HCT116 (cell line): ENCODE measurements around the gene ZSCAN1. TPM values are rescaled to one million over a fixed set of nuclear protein-coding genes. Genes with fewer than 3 reads are reported as not detected.

Source experiments
- ATAC-seq: fragments of 200-7000 bp; cut with Tn5 transposase; 2 replicates; pipeline ENCODE4 v1.9.1; 2020; ENCODE audit warnings: mild to moderate bottlenecking, moderate library complexity
- BruUV-seq: library from RNA; stranded (reverse); fragments of 400-500 nt; replicated peaks from 2 replicates; lab custom pipeline; 2021; lab: Mats Ljungman, UMichigan
- CTCF ChIA-PET: fragments of 300-600 bp; sonication (Branson Sonifier 250); formaldehyde crosslinking; loops from one replicate; lab custom pipeline; 2021; ENCODE audit warnings: antibody characterized with exemption; lab: Charles Lee
- POLR2A ChIA-PET: fragments of 300-600, 350-600 bp; sonication (Branson Sonifier 250); formaldehyde crosslinking; loops from one replicate; lab custom pipeline; 2021; ENCODE audit warnings: antibody characterized with exemption; lab: Charles Lee
- RAD21 ChIA-PET, 2 experiments: fragments of 300-600 bp; sonication (Branson Sonifier 250); formaldehyde crosslinking; loops; one replicate each; lab custom pipeline; 2023; ENCODE audit warnings: low total read pairs in 2 of 2; ENCODE audit not compliant: uncharacterized antibody in 2 of 2, unreplicated experiment in 2 of 2, low non-redundant PET in 1 of 2; lab: Charles Lee
- DNase-seq: peaks from one replicate; pipeline ENCODE4 v3.0.0-alpha.2; 2010; ENCODE audit warnings: low read depth, low spot score
- H2AFZ ChIP-seq: fragments of 200-600 bp; shearing (Covaris generic), sonication (generic); 2 replicates; pipeline ENCODE4 v1.6.1; 2017; ENCODE audit warnings: low read depth, mixed run types, mixed read lengths, antibody characterized with exemption, low read length; ENCODE audit not compliant: poor library complexity, severe bottlenecking
- H3K27ac ChIP-seq: 2 replicates; pipeline ENCODE4 v1.5.1; 2012; ENCODE audit warnings: low read depth, low read length
- H3K27me3 ChIP-seq: fragments of 200-600 bp; sonication (generic); 2 replicates; pipeline ENCODE4 v1.6.1; 2016; ENCODE audit warnings: mixed run types, low read length, mixed read lengths; ENCODE audit not compliant: insufficient read depth
- H3K36me3 ChIP-seq, 2 experiments: fragments of 200-500 bp in 1 of 2; fragments of 200-600 bp in 1 of 2; sonication (Bioruptor generic) in 1 of 2; sonication (generic) in 1 of 2; 2 replicates each; pipeline versions ENCODE4 v1.5.1 to v1.6.1; 2014 to 2016; ENCODE audit warnings: low read length in 2 of 2, inconsistent platforms in 1 of 2, mixed read lengths in 1 of 2, mixed run types in 1 of 2; ENCODE audit not compliant: insufficient read depth in 2 of 2, control insufficient read depth in 1 of 2
- H3K4me1 ChIP-seq, 2 experiments: fragments of 200-600 bp in 1 of 2; sonication (generic) in 1 of 2; 2 replicates each; pipeline versions ENCODE4 v1.5.1 to v1.6.1; 2012 to 2017; ENCODE audit warnings: low read length in 2 of 2, inconsistent platforms in 1 of 2, mild to moderate bottlenecking in 1 of 2, mixed read lengths in 1 of 2, mixed run types in 1 of 2, moderate library complexity in 1 of 2; ENCODE audit not compliant: insufficient read depth in 2 of 2, control insufficient read depth in 1 of 2
- H3K4me2 ChIP-seq: fragments of 200-600 bp; sonication (generic); 2 replicates; pipeline ENCODE4 v1.6.1; 2017; ENCODE audit warnings: mixed run types, low read length, mixed read lengths
- H3K4me3 ChIP-seq, 2 experiments: fragments of 200-600 bp in 1 of 2; sonication (generic) in 1 of 2; replicated peaks in 1 of 2; 2 replicates each; pipeline ENCODE4 v1.5.1; 2011 to 2016; ENCODE audit warnings: low read length in 2 of 2, control low read depth in 1 of 2, low read depth in 1 of 2, mild to moderate bottlenecking in 1 of 2, mixed read lengths in 1 of 2, mixed run types in 1 of 2
- H3K79me2 ChIP-seq: fragments of 200-600 bp; sonication (generic); 2 replicates; pipeline ENCODE4 v1.6.1; 2017; ENCODE audit warnings: mild to moderate bottlenecking, mixed run types, low read length, moderate library complexity, mixed read lengths; ENCODE audit not compliant: insufficient read depth
- H3K9ac ChIP-seq: fragments of 200-600 bp; sonication (generic); 2 replicates; pipeline ENCODE4 v1.6.1; 2016; ENCODE audit warnings: low read length, mixed read lengths
- H3K9me2 ChIP-seq: fragments of 200-600 bp; sonication (generic), shearing (Covaris generic); 2 replicates; pipeline ENCODE4 v1.6.1; 2017; ENCODE audit warnings: mixed run types, mild to moderate bottlenecking, moderate library complexity; ENCODE audit not compliant: insufficient read depth
- H3K9me3 ChIP-seq, 2 experiments: fragments of 200-500 bp in 1 of 2; fragments of 200-600 bp in 1 of 2; sonication (Bioruptor generic) in 1 of 2; sonication (generic) in 1 of 2; 2 replicates each; pipeline ENCODE4 v1.6.1; 2014 to 2017; ENCODE audit warnings: low read length in 2 of 2, mixed read lengths in 2 of 2, inconsistent platforms in 1 of 2, low read depth in 1 of 2, mild to moderate bottlenecking in 1 of 2, mixed run types in 1 of 2, moderate library complexity in 1 of 2; ENCODE audit not compliant: control insufficient read depth in 1 of 2, insufficient read depth in 1 of 2
- H4K20me1 ChIP-seq: fragments of 200-600 bp; sonication (generic), shearing (Covaris generic); 2 replicates; pipeline ENCODE4 v1.6.1; 2017; ENCODE audit warnings: mixed run types, mild to moderate bottlenecking, moderate library complexity; ENCODE audit not compliant: insufficient read depth
- ATF3 ChIP-seq: IDR thresholded peaks from 2 replicates; pipeline ENCODE4 v1.6.1; 2012
- CBX3 ChIP-seq: IDR thresholded peaks from 2 replicates; pipeline ENCODE4 v1.6.1; 2012; ENCODE audit warnings: low read depth
- CEBPB ChIP-seq: IDR thresholded peaks from 2 replicates; pipeline ENCODE4 v1.6.1; 2012; ENCODE audit warnings: low read depth
- EGR1 ChIP-seq: IDR thresholded peaks from 2 replicates; pipeline ENCODE4 v1.6.1; 2012; ENCODE audit warnings: low read depth
- ELF1 ChIP-seq: IDR thresholded peaks from 2 replicates; pipeline ENCODE4 v1.6.1; 2012; ENCODE audit warnings: low read depth, borderline replicate concordance
- EZH2phosphoT487 ChIP-seq: fragments of 200-600 bp; IDR thresholded peaks from 2 replicates; pipeline ENCODE4 v1.6.1; 2018; ENCODE audit warnings: antibody characterized with exemption, borderline replicate concordance
- FOSL1 ChIP-seq: IDR thresholded peaks from 2 replicates; pipeline ENCODE4 v1.6.1; 2012; ENCODE audit warnings: low read depth
- JUND ChIP-seq: IDR thresholded peaks from 2 replicates; pipeline ENCODE4 v1.6.1; 2012
- MAX ChIP-seq: IDR thresholded peaks from 2 replicates; pipeline ENCODE4 v1.6.1; 2012
- POLR2A ChIP-seq: IDR thresholded peaks from 2 replicates; pipeline ENCODE4 v1.7.0; 2011; ENCODE audit warnings: borderline replicate concordance; ENCODE audit not compliant: insufficient read depth, insufficient read length; ENCODE audit errors: extremely low read depth
- POLR2AphosphoS5 ChIP-seq: IDR thresholded peaks from 2 replicates; pipeline ENCODE4 v1.6.1; 2011; ENCODE audit warnings: mild to moderate bottlenecking, low read depth, low read length, moderate library complexity
- RAD21 ChIP-seq: IDR thresholded peaks from 2 replicates; pipeline ENCODE4 v1.6.1; 2012; ENCODE audit warnings: low read depth, mild to moderate bottlenecking
- REST ChIP-seq: IDR thresholded peaks from 2 replicates; pipeline ENCODE4 v1.6.1; 2012; ENCODE audit warnings: low read depth
- SIN3A ChIP-seq: IDR thresholded peaks from 2 replicates; pipeline ENCODE4 v1.6.1; 2012; ENCODE audit warnings: low read depth
- SP1 ChIP-seq: IDR thresholded peaks from 2 replicates; pipeline ENCODE4 v1.6.1; 2012; ENCODE audit warnings: low read depth
- SRF ChIP-seq: IDR thresholded peaks from 2 replicates; pipeline ENCODE4 v1.6.1; 2012; ENCODE audit warnings: low read depth
- TCF7L2 ChIP-seq: IDR thresholded peaks from 2 replicates; pipeline ENCODE4 v1.7.0; 2011; ENCODE audit warnings: borderline replicate concordance, inconsistent platforms; ENCODE audit not compliant: insufficient read depth, insufficient read length; ENCODE audit errors: extremely low read depth
- YY1 ChIP-seq: IDR thresholded peaks from 2 replicates; pipeline ENCODE4 v1.6.1; 2011; ENCODE audit warnings: low read length, low read depth, moderate library complexity, mild to moderate bottlenecking; ENCODE audit not compliant: insufficient replicate concordance; ENCODE audit errors: extremely low read depth
- ZFX ChIP-seq: fragments of 450-650 bp; IDR thresholded peaks from 2 replicates; pipeline ENCODE4 v1.6.1; 2017
- intact Hi-C: fragments of 100-400 bp; cut with micrococcal nuclease; formaldehyde crosslinking; loops from 2 replicates; pipeline ENCODE4 v1.10.0; 2022
- total RNA-seq: library from RNA; stranded (reverse); gene quantifications from one replicate; pipeline ENCODE4 v1.2.1, GENCODE V29; 2021; ENCODE audit not compliant: unreplicated experiment

Gene ZSCAN1
- total RNA-seq, 1 experiment from 2014 or later, result not detected

- ChIA-PET CTCF (no interaction called here), RAD21 (no interaction called here), POLR2A (no interaction called here)
- Histone ChIP-seq H4K20me1 (no peaks in the 10 kb centered on the region), H3K36me3 (no peaks in the 10 kb centered on the region), H3K27ac (no peak overlapping the region), H3K4me3 (no peak overlapping the region), H3K9me3 (peaks cover 4 to 25% of the 10 kb centered on the region in 2 experiments; a peak in 2 of 4 replicates), H3K79me2 (no peaks in the 10 kb centered on the region), H2AFZ (no peak overlapping the region), H3K4me2 (no peak overlapping the region), H3K4me1 (no peaks in the 10 kb centered on the region), H3K9ac (no peak overlapping the region), H3K27me3 (no peaks in the 10 kb centered on the region), H3K9me2 (no peaks in the 10 kb centered on the region)
- ATAC-seq (no peak), DNase-seq (no peak)
- intact Hi-C loops, result no loop called here
- TF ChIP-seq ATF3 (no peak), SRF (no peak), SIN3A (no peak), YY1 (no peak), TCF7L2 (no peak), CBX3 (no peak), ZFX (no peak), CEBPB (no peak), SP1 (no peak), JUND (no peak), FOSL1 (no peak), ELF1 (no peak), EZH2phosphoT487 (no peak), MAX (no peak), POLR2A (no peak), RAD21 (no peak), EGR1 (no peak), POLR2AphosphoS5 (no peak), REST (no peak)
- BruUV-seq, result no TSS peak
These were observed 13.8 kb downstream of the ZSCAN1 start for GRCh38 chr19:58047672-58048071.
